GM12878 (cell line): ENCODE measurements around the gene PLRG1.

ENCODE experiments used
- BMI1 ChIP-seq: fragments of 450-650 bp; IDR thresholded peaks from 2 replicates; pipeline ENCODE4 v1.6.1; 2016; ENCODE audit warnings: mild to moderate bottlenecking, moderate library complexity, borderline replicate concordance
- SP1 ChIP-seq: IDR thresholded peaks from one replicate; pipeline ENCODE4 v1.6.1; 2011; ENCODE audit warnings: low read depth, low read length
- STAT3 ChIP-seq: IDR thresholded peaks from 2 replicates; pipeline ENCODE4 v1.6.1; 2011; ENCODE audit warnings: low read depth, low read length, improper control_type of control experiment

- no peak for TF ChIP-seq SP1
- TF ChIP-seq STAT3 = no peak
- no peak for TF ChIP-seq BMI1
Observed at GRCh38 chr4:154542271-154542879, 7.8 kb downstream of the PLRG1 start.
